ENCODE measurements around the gene SNRPA1. TPM values are rescaled to one million over a fixed set of nuclear protein-coding genes. Genes with fewer than 3 reads are reported as not detected.

Gene SNRPA1
- total and polyA plus RNA-seq, 9 of the 15 experiments (the other 6 are each of a cell fraction or from before 2014, with no cell fraction given) = 62.7 to 245 (median 189) TPM

DNA sequence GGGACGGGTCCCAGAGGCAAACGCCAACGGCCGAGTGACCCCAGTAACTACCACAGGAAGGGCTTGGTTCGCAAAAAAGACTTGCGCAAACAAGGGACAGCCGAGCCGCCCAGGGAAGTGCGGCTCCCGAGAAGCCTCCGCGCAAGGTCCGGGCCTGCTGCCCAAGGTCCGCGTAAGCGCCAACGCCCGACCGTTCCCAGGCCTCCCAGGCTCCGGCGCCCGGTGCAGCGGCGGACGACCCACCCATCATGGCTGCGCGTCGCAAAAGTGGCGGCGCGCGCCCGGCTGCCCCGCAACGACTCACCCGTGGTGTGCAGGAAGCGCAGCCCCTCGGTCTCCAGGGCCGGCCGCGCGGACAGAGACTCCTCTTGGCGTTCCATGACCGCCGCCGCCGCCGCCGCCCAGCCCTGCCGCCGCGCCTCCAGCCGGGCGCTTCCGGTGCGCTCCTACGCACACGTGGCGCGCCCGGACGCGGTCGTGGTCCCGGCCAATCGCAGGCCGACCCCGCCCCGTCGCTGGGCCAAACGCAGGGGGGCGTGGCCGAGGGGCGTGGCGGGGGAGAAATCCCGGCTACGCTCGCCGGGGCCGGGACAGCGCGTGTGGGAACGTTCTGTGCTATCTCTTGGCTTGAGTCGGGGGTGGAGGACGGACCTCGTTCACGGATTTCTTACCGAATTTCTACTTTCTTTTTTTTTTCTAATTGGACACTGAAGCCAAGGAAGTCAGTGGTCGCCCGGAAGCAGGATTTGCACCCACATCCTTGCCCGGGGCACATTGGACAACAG is 17.8 kb downstream of the SNRPA1 start, which contains the start of gene SELENOS (continued):
- TF ChIP-seq PRDM10 (IDR thresholded peaks at IDR 0.05; ENCODE audit: partially characterized antibody) = peak; percentile 36
- peak; percentile 47 for TF ChIP-seq TAF1 (IDR thresholded peaks at IDR 0.05; ENCODE audit: control insufficient read depth, extremely low read depth, insufficient read depth, low read length, severe bottlenecking)
- TF ChIP-seq MXI1 (IDR thresholded peaks at IDR 0.05; ENCODE audit: low read depth, low read length) = peak; percentile 84
- TF ChIP-seq PHF8 (IDR thresholded peaks at IDR 0.05; ENCODE audit: borderline replicate concordance, low read length) = peak; percentile 88; the same call in 1 of the 2 replicates
- 0 out of 4 replicates have a peak, but pooled peaks of 1 of the 2 experiments have one; percentile 40 for TF ChIP-seq UBTF (IDR thresholded peaks at IDR 0.05; ENCODE audit: borderline replicate concordance in 1 of 2, low read depth in 2 of 2, low read length in 2 of 2)
- TF ChIP-seq ZNF217 (CRISPR knock-in tag; IDR thresholded peaks at IDR 0.05) = no peak
- TF ChIP-seq U2AF1 (optimal IDR thresholded peaks at IDR 0.05; ENCODE audit: low read depth, low read length) = peak; percentile 70
- no peak for TF ChIP-seq SMAD2 (IDR thresholded peaks at IDR 0.05; ENCODE audit: low read depth, low read length)
- TF ChIP-seq, protein P1, sequence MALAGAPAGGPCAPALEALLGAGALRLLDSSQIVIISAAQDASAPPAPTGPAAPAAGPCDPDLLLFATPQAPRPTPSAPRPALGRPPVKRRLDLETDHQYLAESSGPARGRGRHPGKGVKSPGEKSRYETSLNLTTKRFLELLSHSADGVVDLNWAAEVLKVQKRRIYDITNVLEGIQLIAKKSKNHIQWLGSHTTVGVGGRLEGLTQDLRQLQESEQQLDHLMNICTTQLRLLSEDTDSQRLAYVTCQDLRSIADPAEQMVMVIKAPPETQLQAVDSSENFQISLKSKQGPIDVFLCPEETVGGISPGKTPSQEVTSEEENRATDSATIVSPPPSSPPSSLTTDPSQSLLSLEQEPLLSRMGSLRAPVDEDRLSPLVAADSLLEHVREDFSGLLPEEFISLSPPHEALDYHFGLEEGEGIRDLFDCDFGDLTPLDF (CRISPR knock-in tag; IDR thresholded peaks at IDR 0.05) = peak; percentile 30; the same call in 1 of the 2 replicates
- TF ChIP-seq PHF21A (IDR thresholded peaks at IDR 0.05; ENCODE audit: borderline replicate concordance, low read depth) = peak; percentile 73; the same call in 1 of the 2 replicates
- TF ChIP-seq POLR2G (IDR thresholded peaks at IDR 0.05; ENCODE audit: low read depth, low read length) = peak; percentile 92
- TF ChIP-seq NR4A1 (CRISPR knock-in tag; IDR thresholded peaks at IDR 0.05) = no peak
- TF ChIP-seq NR4A1 (tag; IDR thresholded peaks at IDR 0.05) = no peak
- TF ChIP-seq NR3C1 (CRISPR knock-in tag; IDR thresholded peaks at IDR 0.05) = 0 out of 2 replicates have a peak, but pooled peaks have one; percentile 52
- peak; percentile 74; the same call in 1 of the 2 replicates for TF ChIP-seq EP400 (IDR thresholded peaks at IDR 0.05)
- no peak for TF ChIP-seq XRCC4 (IDR thresholded peaks at IDR 0.05; ENCODE audit: extremely low read depth, insufficient read depth, insufficient read length)
- no peak for TF ChIP-seq FUS (optimal IDR thresholded peaks at IDR 0.05; ENCODE audit: low read depth, low read length)
- TF ChIP-seq USF2 (CRISPR knock-in tag; IDR thresholded peaks at IDR 0.05) = peak; percentile 50
- peak; percentile 60 for TF ChIP-seq PHF20 (IDR thresholded peaks at IDR 0.05; ENCODE audit: partially characterized antibody)

Data from K562 (cell line).